ENCODE results near the gene TRPM5.

DNA sequence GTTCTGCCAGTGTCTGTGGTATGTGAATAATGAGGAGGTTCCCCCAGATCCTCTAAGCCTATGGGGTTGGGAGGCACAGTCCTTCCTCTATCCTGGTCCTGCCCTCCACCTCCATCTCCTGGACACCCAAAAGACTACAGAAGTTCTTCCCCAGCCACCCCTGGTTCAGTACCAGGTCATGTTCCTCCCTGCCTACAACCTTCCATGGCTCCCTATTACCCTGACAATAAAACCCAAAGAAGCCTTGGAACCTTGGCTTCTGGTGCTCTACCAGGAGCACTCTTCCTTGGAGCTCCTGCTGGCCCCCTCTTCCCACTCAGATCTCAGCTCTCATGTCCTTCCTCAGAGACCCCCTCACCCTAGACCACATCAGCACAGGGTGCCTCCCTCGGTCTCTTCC, 12.9 kb downstream of the TRPM5 start:
- TF ChIP-seq RAD21 (IDR thresholded peaks at IDR 0.05) (no peak), HNF4G (IDR thresholded peaks at IDR 0.05) (no peak), EGR1 (IDR thresholded peaks at IDR 0.05; ENCODE audit: low read depth in 2 of 2) (no peak), GABPA (IDR thresholded peaks at IDR 0.05 in 1 of 2, conservative IDR thresholded peaks at IDR 0.05 in 1 of 2) (no peak), YY1 (IDR thresholded peaks at IDR 0.05) (no peak), HNF4A (conservative IDR thresholded peaks at IDR 0.05) (no peak), TAF1 (conservative IDR thresholded peaks at IDR 0.05) (no peak), FOXA1 (IDR thresholded peaks at IDR 0.05) (no peak), JUND (IDR thresholded peaks at IDR 0.05) (no peak), SP1 (IDR thresholded peaks at IDR 0.05) (no peak)
- TF ChIP-seq, protein P1, sequence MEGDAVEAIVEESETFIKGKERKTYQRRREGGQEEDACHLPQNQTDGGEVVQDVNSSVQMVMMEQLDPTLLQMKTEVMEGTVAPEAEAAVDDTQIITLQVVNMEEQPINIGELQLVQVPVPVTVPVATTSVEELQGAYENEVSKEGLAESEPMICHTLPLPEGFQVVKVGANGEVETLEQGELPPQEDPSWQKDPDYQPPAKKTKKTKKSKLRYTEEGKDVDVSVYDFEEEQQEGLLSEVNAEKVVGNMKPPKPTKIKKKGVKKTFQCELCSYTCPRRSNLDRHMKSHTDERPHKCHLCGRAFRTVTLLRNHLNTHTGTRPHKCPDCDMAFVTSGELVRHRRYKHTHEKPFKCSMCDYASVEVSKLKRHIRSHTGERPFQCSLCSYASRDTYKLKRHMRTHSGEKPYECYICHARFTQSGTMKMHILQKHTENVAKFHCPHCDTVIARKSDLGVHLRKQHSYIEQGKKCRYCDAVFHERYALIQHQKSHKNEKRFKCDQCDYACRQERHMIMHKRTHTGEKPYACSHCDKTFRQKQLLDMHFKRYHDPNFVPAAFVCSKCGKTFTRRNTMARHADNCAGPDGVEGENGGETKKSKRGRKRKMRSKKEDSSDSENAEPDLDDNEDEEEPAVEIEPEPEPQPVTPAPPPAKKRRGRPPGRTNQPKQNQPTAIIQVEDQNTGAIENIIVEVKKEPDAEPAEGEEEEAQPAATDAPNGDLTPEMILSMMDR (IDR thresholded peaks at IDR 0.05; ENCODE audit: low read depth, low read length, missing input control): no peak
- TF ChIP-seq, protein P2, sequence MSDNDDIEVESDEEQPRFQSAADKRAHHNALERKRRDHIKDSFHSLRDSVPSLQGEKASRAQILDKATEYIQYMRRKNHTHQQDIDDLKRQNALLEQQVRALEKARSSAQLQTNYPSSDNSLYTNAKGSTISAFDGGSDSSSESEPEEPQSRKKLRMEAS (IDR thresholded peaks at IDR 0.05): no peak
- TF ChIP-seq, protein P3, sequence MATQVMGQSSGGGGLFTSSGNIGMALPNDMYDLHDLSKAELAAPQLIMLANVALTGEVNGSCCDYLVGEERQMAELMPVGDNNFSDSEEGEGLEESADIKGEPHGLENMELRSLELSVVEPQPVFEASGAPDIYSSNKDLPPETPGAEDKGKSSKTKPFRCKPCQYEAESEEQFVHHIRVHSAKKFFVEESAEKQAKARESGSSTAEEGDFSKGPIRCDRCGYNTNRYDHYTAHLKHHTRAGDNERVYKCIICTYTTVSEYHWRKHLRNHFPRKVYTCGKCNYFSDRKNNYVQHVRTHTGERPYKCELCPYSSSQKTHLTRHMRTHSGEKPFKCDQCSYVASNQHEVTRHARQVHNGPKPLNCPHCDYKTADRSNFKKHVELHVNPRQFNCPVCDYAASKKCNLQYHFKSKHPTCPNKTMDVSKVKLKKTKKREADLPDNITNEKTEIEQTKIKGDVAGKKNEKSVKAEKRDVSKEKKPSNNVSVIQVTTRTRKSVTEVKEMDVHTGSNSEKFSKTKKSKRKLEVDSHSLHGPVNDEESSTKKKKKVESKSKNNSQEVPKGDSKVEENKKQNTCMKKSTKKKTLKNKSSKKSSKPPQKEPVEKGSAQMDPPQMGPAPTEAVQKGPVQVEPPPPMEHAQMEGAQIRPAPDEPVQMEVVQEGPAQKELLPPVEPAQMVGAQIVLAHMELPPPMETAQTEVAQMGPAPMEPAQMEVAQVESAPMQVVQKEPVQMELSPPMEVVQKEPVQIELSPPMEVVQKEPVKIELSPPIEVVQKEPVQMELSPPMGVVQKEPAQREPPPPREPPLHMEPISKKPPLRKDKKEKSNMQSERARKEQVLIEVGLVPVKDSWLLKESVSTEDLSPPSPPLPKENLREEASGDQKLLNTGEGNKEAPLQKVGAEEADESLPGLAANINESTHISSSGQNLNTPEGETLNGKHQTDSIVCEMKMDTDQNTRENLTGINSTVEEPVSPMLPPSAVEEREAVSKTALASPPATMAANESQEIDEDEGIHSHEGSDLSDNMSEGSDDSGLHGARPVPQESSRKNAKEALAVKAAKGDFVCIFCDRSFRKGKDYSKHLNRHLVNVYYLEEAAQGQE (IDR thresholded peaks at IDR 0.05): no peak
- TF ChIP-seq, protein P4, sequence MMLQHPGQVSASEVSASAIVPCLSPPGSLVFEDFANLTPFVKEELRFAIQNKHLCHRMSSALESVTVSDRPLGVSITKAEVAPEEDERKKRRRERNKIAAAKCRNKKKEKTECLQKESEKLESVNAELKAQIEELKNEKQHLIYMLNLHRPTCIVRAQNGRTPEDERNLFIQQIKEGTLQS (IDR thresholded peaks at IDR 0.05): no peak

All from liver (tissue), 3 donors.